Measurements from ENCODE around the gene GPA33. TPM values are rescaled to one million over a fixed set of nuclear protein-coding genes. Genes with fewer than 3 reads are reported as not detected.

Gene GPA33
- polyA plus RNA-seq, 6 donors from 2014 or later = 3.4 to 14.6 (median 5.7) TPM

DNA sequence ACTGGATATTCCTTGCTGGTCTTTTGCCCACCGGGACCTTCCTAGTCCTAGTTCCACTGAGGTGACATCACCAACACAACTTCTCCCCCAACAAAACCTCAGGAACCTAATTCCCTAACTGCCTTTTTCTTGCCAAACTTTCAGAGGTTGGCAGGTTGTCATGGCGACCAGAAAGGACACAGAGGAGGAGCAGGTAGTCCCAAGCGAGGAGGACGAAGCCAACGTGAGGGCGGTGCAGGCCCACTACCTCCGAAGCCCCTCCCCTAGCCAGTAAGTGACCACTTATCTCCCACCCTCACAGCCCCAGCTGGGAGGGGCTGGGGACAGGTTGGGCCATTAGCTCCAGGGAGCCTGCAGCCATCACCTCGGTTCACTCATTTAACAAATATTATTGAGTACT lies 4.5 kb upstream of the GPA33 start:
- H3K27me3 Mint-ChIP-seq = peaks cover 7 to 11% (median 9%) of the 10 kb centered on the region in 3 donors
- no peak for ATAC-seq (ENCODE audit: low read depth in 2 of 2)
- no peak overlapping the region for H3K4me3 Mint-ChIP-seq
- H3K36me3 Mint-ChIP-seq = peaks cover 0 to 7% of the 10 kb centered on the region in 2 donors
- peaks cover 13 to 18% (median 17%) of the 10 kb centered on the region in 3 donors for H3K4me1 Mint-ChIP-seq
- peaks cover 0 to 3% (median 0%) of the 10 kb centered on the region in 7 donors for H3K9me3 Mint-ChIP-seq
- no peak for DNase-seq
- peak overlapping the region in 1 of 6 donors; percentile 46 for H3K27ac Mint-ChIP-seq

DNA sequence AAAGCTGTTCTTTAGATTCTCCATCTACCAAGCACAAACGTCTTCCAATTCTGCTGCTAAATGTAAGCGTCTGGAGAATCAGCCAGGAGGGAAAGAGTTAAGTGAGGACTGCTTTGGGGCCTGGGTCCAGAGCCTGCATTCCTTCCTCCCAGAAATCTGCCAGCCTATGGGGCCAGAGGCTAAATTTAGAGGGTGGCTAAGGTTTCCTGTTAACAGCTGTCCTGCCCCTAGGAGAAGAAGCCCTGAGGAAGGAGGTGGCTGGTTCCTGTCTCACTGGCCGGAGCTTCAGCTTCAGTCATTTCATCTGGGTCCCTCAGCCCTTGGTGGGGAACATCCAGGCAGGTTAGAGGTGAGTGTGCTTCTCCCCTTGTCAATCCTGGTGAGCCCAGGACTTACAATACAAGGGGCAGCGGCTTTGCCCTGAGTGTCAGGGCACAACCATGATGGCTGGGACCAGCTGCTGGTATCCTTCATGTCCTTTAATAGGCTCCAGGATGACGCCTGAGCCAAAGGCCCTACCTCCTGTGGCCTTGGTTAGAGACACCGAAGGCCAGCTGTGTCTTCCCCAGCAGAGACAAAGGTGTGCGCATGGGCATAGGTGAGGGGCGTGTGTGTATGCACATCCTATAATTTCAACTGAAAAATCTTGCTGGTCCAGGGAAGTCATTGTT lies 3.8 kb upstream of the GPA33 start, which contains the start of gene STYXL2:
Gene STYXL2 (plus strand): TSS at position 230 of the 671 bp plus-strand sequence. CDS start 775 bp downstream, outside the sequence.
- Mint-ChIP-seq H3K9me3 (peaks cover 0 to 4% (median 0%) of the 10 kb centered on the region in 7 donors), H3K4me3 (no peak within 1 kb of the TSS), H3K4me1 (peaks cover 17 to 24% (median 24%) of the 10 kb centered on the region in 3 donors), H3K36me3 (peaks cover 0 to 7% of the 10 kb centered on the region in 2 donors), H3K27me3 (peaks cover 7 to 11% (median 9%) of the 10 kb centered on the region in 3 donors), H3K27ac (peak within 1 kb of the TSS in 3 of 6 donors; percentile 12 to 53 (median 50))
- no peak for DNase-seq
- ATAC-seq (ENCODE audit: low read depth in 2 of 2) = no peak

DNA sequence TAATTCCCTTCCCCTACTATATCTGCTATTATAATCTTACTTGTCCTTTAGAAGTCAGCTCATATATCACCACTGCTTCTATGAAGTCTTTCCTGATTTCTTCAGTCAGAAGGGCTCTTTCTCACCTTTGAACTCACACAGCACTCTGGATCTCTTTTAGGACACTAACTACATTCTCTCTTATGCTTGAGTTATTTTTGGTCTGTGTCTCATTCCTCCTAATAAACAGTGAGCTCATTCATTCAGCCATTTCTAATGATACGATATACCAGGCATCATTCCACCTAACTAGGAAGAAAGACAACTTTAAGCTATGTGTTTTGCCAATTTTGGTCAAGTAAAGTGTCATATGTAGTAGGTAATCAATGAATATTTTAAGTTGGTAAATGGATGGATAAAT lies 2.5 kb upstream of the GPA33 start:
- Mint-ChIP-seq H3K4me1 (peaks cover 17 to 24% (median 24%) of the 10 kb centered on the region in 3 donors), H3K4me3 (no peak overlapping the region), H3K27me3 (peaks cover 7 to 11% (median 9%) of the 10 kb centered on the region in 3 donors), H3K9me3 (peaks cover 0 to 4% (median 0%) of the 10 kb centered on the region in 7 donors), H3K27ac (peak overlapping the region in 1 of 6 donors; percentile 53), H3K36me3 (peaks cover 0 to 7% of the 10 kb centered on the region in 2 donors)
- ATAC-seq (ENCODE audit: low read depth in 2 of 2) (no peak), DNase-seq (no peak)

DNA sequence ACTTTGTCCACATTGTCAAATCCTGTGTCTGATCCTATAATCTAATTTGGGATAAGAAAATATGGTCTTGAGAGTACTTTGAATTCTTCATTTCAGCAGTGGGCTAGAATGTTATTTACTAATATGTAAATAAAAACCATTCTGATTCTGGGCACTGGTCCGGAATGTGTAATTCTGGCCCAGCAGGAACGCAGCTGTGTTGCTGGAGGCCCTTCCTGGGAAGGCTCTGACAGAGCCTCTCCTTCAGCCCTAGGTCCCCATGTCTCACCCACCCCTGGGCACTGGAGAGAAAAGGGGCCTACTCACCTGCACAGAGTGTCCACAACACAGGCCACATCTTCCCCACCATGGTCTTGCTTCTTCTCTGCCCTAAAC lies 251 bp downstream of the GPA33 start:
- peak overlapping the region in 7 of 8 donors; percentile 69 to 88 (median 77) for H3K4me3 Mint-ChIP-seq
- peaks cover 17 to 24% (median 20%) of the 10 kb centered on the region in 3 donors for H3K4me1 Mint-ChIP-seq
- H3K36me3 Mint-ChIP-seq = peaks cover 0 to 7% of the 10 kb centered on the region in 2 donors
- DNase-seq (no peak), ATAC-seq (ENCODE audit: low read depth in 2 of 2) (no peak)
- H3K9me3 Mint-ChIP-seq = peaks cover 0 to 2% (median 0%) of the 10 kb centered on the region in 7 donors
- peak overlapping the region; percentile 85 to 98 (median 97) for H3K27ac Mint-ChIP-seq
- H3K27me3 Mint-ChIP-seq = peaks cover 2 to 9% (median 7%) of the 10 kb centered on the region in 3 donors

DNA sequence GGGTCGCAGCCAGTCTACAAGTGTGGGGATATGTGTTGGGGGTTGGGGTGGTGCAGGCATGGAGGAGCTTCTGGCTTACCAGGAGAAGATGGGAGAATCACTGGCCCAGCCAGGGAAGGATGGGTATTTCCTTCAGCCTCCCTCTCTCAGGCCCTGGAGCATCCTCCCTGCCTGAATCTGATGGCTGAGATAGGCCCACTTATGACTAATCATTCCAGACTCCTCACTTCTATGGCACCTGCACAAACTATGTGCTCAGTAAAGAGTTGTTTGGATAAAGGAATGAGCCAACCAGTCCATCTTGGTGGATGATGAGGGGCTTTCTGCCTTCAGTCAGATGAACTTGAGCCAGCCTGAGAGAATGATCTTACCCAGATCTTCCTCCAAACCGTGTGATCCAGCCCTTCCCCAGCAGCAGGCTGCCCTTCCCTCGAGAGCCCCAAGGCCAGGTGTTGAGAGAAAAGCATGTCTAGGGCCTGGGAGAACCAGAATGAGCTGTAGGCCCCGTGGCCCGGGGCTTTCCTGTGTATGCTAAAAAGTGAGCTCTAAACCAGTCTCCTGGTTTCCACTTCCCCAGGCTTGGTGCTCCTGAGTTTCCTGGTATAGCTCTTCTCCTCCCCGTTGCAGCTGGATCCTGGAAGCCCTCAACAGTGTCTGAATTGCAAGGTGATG lies 1.3 kb downstream of the GPA33 start:
- DNase-seq (no peak), ATAC-seq (ENCODE audit: low read depth in 2 of 2) (no peak)
- Mint-ChIP-seq H3K36me3 (peaks cover 0 to 7% of the 10 kb centered on the region in 2 donors), H3K4me3 (peak overlapping the region in 2 of 8 donors; percentile 30 to 59), H3K9me3 (peaks cover 0 to 2% (median 0%) of the 10 kb centered on the region in 7 donors), H3K27ac (peak overlapping the region in 5 of 6 donors; percentile 5 to 84 (median 43)), H3K4me1 (peaks cover 17 to 24% (median 19%) of the 10 kb centered on the region in 3 donors), H3K27me3 (peaks cover 0 to 9% (median 6%) of the 10 kb centered on the region in 3 donors)

DNA sequence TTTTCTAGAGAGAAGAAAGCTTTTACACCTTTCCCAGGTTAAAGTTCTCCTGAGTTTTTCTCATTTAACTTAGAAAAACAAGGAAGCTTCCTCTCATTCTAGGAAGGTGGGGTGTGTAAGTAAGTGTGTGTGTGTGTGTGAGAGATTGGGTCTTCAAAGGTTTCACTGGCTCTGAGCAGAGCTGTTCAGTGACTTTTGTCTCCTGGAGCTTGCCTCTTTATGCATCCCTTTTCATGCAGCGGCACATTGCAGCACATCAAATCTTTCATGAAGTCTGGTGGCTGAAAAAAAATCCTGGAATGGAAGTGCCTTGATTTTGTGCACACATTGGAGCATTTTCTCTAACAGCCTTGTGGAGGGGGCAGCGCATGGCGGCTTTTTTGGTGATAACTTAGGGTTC lies 3.4 kb downstream of the GPA33 start:
- ATAC-seq (ENCODE audit: low read depth in 2 of 2) (no peak), DNase-seq (no peak)
- H3K9me3 Mint-ChIP-seq = peaks cover 0 to 2% (median 0%) of the 10 kb centered on the region in 7 donors
- no peak overlapping the region for H3K27ac Mint-ChIP-seq
- no peaks in the 10 kb centered on the region for H3K36me3 Mint-ChIP-seq
- peaks cover 17 to 25% (median 17%) of the 10 kb centered on the region in 3 donors for H3K4me1 Mint-ChIP-seq
- H3K27me3 Mint-ChIP-seq = peaks cover 0 to 4% (median 0%) of the 10 kb centered on the region in 3 donors
- H3K4me3 Mint-ChIP-seq = no peak overlapping the region

DNA sequence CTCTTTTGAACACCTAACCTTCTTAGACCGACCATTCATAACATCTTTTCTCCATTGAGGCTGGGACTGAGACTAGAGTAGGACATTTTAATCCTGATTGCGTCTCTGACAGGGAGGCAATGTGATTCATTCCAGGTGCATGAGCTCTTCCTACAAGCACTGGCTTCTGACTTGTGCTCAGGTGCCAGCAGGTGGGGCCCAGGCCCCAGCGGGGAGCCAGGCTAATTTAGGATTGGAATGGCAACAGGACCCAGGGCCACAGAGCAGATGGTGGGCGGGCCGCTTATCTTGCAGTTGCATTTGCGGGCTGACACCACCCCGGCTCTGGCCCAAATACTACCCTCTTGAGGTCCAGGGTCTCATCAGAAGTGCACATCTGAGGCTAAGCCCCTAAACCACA lies 4.1 kb downstream of the GPA33 start:
- Mint-ChIP-seq H3K9me3 (peaks cover 0 to 2% (median 0%) of the 10 kb centered on the region in 7 donors), H3K36me3 (peaks cover 0 to 3% of the 10 kb centered on the region in 2 donors), H3K27me3 (peaks cover 0 to 4% (median 3%) of the 10 kb centered on the region in 3 donors), H3K27ac (no peak overlapping the region), H3K4me3 (no peak overlapping the region), H3K4me1 (peaks cover 17 to 25% (median 17%) of the 10 kb centered on the region in 3 donors)
- no peak for DNase-seq
- no peak for ATAC-seq (ENCODE audit: low read depth in 2 of 2)

DNA sequence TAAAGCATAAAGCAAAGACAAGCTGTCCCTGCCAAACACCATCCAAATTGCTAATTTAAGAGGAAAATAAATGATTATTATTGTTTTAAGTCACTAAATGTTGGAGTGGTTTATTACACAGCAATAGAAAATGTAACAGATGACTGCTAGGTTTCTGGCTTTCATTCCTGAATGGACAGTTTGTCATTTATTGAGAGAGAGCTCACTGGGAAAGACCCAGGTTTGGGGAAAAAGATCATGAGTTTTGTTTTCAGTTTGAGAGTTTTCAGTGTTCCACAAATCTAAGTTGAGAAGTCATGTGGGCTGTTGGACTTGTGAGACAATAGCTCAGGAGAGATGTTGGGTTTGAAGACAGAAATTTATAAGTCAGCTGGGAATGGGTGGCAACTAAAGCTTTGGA lies 5.4 kb downstream of the GPA33 start:
- no peak for DNase-seq
- H3K27me3 Mint-ChIP-seq = peaks cover 0 to 16% (median 13%) of the 10 kb centered on the region in 3 donors
- peaks cover 5 to 13% (median 7%) of the 10 kb centered on the region in 3 donors for H3K4me1 Mint-ChIP-seq
- peaks cover 0 to 2% (median 0%) of the 10 kb centered on the region in 7 donors for H3K9me3 Mint-ChIP-seq
- H3K27ac Mint-ChIP-seq = no peak overlapping the region
- H3K4me3 Mint-ChIP-seq = no peak overlapping the region
- H3K36me3 Mint-ChIP-seq = peaks cover 6 to 14% of the 10 kb centered on the region in 2 donors
- no peak for ATAC-seq (ENCODE audit: low read depth in 2 of 2)

DNA sequence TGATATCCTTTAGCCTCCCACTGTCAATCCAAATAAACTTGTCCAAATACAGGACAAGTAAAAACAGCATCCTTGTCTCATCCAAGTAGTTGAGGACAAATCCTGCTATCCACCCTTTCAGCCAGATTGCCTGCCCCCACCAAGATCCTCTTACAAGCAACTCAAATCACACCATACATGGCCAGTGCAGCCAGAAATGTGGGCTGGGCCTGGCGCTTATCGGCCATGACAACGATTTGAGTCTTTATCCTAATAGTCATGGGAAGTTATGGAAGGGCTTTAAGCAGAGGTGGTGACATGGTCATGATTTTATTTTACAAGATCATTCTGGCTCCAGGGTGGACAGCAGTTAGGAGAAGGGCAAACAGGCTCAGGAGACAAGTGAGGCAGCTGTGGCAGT lies 6.3 kb downstream of the GPA33 start:
- Mint-ChIP-seq H3K36me3 (peaks cover 6 to 14% of the 10 kb centered on the region in 2 donors), H3K9me3 (no peaks in the 10 kb centered on the region)
- no peak for ATAC-seq (ENCODE audit: low read depth in 2 of 2)

DNA sequence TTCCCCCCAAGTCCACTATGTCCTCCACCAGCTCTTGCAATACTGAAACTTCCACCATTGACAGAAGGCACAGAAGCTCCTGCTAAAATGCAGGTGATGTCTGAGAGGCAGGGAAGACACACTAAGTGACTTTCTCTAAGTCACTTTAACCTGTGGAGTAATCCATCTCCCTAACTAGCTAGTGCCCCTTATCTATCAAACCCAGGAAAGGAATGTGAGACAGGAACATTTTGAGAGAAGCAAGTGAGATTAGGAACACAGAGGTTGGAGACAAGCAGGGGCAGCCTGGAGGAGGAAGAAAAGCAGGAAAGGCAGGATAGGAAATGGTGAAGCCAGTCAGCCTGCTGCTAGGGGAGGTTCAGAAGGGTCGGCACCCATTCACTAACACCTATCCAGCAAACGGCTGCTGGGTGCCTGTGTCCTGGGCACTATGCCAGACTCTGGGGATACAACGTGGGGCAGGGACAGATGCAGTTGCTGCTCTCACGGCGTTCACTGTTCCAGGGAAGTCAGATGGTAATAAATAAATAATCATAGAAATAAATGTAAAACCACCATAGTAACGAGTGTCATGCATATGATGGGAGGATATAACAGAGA lies 7.0 kb downstream of the GPA33 start:
- DNase-seq = no peak
- no peak overlapping the region for H3K4me3 Mint-ChIP-seq
- no peak for ATAC-seq (ENCODE audit: low read depth in 2 of 2)
- peaks cover 6 to 14% of the 10 kb centered on the region in 2 donors for H3K36me3 Mint-ChIP-seq
- peaks cover 0 to 16% (median 13%) of the 10 kb centered on the region in 3 donors for H3K27me3 Mint-ChIP-seq
- no peak overlapping the region for H3K27ac Mint-ChIP-seq
- H3K9me3 Mint-ChIP-seq = no peaks in the 10 kb centered on the region
- H3K4me1 Mint-ChIP-seq = peaks cover 0 to 6% (median 0%) of the 10 kb centered on the region in 3 donors

More for the DNA sequence above, 6.3 kb downstream of the GPA33 start:
- H3K27me3 Mint-ChIP-seq = peaks cover 0 to 16% (median 13%) of the 10 kb centered on the region in 3 donors
- no peak overlapping the region for H3K4me3 Mint-ChIP-seq
- no peak for DNase-seq
- peaks cover 0 to 6% (median 0%) of the 10 kb centered on the region in 3 donors for H3K4me1 Mint-ChIP-seq
- no peak overlapping the region for H3K27ac Mint-ChIP-seq

DNA sequence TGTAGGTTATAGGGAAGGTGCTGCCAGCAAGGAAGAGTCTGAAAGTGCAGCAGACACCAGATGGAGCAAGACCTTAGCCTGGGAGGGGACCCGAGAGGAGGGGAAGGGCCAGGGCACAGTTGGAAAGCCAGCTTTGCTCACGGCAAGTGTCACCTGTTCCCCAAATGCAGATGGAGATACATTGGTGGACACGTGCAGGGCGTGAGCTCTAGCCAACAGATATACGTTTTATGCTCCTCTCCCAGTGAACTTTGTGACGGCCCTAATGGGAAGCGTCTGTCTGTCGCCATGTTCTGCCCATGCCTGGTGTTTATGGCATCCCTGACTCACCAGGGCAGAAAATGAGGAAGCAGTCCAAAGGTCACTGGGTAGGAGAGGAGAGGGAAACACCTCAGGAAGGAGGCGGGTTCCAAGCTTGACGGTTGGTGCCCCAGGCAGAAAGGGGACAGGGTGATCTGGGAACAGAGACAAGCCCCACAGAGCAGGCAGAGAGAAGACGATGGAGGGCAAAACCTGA lies 7.6 kb downstream of the GPA33 start:
- H3K4me1 Mint-ChIP-seq = peaks cover 0 to 6% (median 0%) of the 10 kb centered on the region in 3 donors
- peak overlapping the region in 1 of 6 donors; percentile 69 for H3K27ac Mint-ChIP-seq
- H3K9me3 Mint-ChIP-seq = no peaks in the 10 kb centered on the region
- no peak for DNase-seq
- no peak for ATAC-seq (ENCODE audit: low read depth in 2 of 2)
- peaks cover 6 to 14% of the 10 kb centered on the region in 2 donors for H3K36me3 Mint-ChIP-seq
- no peak overlapping the region for H3K4me3 Mint-ChIP-seq
- H3K27me3 Mint-ChIP-seq = peaks cover 0 to 16% (median 13%) of the 10 kb centered on the region in 3 donors

DNA sequence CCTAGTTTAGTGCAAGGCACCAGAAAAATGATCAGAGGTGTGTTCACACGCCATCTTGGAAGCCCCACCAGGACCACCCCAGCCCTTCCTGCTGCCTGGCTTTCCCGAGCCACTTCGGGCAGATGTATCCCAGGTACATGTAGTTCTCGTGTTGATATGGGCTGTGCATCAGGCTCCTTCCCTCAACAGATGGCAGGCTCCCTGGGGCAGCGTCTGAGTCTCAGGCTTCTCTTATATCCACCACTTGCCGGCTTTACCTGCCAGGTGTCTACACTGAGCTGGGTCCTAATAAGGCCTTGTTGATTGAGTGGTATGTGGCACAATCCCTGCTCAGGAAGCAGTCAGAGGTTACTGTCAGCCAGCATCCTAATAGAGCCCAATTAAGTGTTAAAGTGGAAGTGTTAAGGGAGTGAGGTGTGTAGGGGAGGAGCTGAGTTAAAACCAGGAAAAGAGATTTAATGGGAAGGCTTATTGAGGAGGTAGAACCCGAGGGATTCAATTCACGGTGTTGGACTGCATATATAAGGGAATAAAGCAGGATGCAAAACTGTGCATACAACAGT lies 8.5 kb downstream of the GPA33 start:
- peaks cover 0 to 17% (median 16%) of the 10 kb centered on the region in 3 donors for H3K27me3 Mint-ChIP-seq
- H3K27ac Mint-ChIP-seq = peak overlapping the region in 1 of 6 donors; percentile 31
- peaks cover 6 to 14% of the 10 kb centered on the region in 2 donors for H3K36me3 Mint-ChIP-seq
- H3K4me3 Mint-ChIP-seq = no peak overlapping the region
- no peak for ATAC-seq (ENCODE audit: low read depth in 2 of 2)
- DNase-seq = no peak
- no peaks in the 10 kb centered on the region for H3K9me3 Mint-ChIP-seq
- H3K4me1 Mint-ChIP-seq = peaks cover 0 to 6% (median 0%) of the 10 kb centered on the region in 3 donors

DNA sequence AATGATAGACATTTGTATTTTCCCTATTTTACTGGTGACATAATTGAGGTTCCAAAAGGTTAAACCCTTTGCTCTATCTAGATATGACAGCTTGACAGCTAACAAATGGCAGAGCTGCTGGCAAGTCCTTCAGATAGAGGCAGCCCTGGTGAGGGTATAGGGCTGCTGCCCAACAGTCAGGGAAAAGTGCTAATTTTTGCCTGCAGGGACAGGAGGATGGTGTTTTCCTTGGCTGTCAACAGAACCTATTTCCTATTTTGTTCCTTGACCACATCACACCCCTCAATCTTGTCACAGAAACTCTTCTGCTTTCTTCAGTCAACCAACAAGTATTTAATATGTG lies 12.3 kb downstream of the GPA33 start:
- ATAC-seq (ENCODE audit: low read depth in 2 of 2) (no peak), DNase-seq (no peak)
- Mint-ChIP-seq H3K27ac (no peak overlapping the region), H3K36me3 (peaks cover 6 to 14% of the 10 kb centered on the region in 2 donors), H3K4me1 (peaks cover 4 to 8% (median 6%) of the 10 kb centered on the region in 3 donors), H3K27me3 (peaks cover 17 to 33% (median 22%) of the 10 kb centered on the region in 3 donors), H3K9me3 (no peaks in the 10 kb centered on the region), H3K4me3 (no peak overlapping the region)

Data from naive B cell (primary cell).